Gastroesophageal sphincter (tissue), 3 donors: ENCODE measurements around the gene PDIA5.

Experiments
- CTCF ChIP-seq, 4 experiments: fragments of 200-600 bp in 2 of 4; fragments of 450-650 bp in 2 of 4; sonication (generic) in 1 of 4; IDR thresholded peaks; one replicate each; pipeline ENCODE4 v1.5.1; 2017 to 2019; ENCODE audit warnings: antibody characterized with exemption in 4 of 4, mild to moderate bottlenecking in 2 of 4, moderate library complexity in 2 of 4
- POLR2A ChIP-seq, 2 donors: fragments of 450-650 bp; IDR thresholded peaks; one replicate each; pipeline ENCODE4 v1.6.1; 2017; ENCODE audit warnings: antibody characterized with exemption in 2 of 2, mild to moderate bottlenecking in 2 of 2, moderate library complexity in 1 of 2
- POLR2AphosphoS5 ChIP-seq: sonication (generic); formaldehyde crosslinking; IDR thresholded peaks from one replicate; pipeline ENCODE4 v1.6.1; 2017; ENCODE audit warnings: antibody characterized with exemption

GRCh38 chr3:123018683-123019082 lies 48.1 kb upstream of the PDIA5 start:
- no peak for TF ChIP-seq CTCF (IDR thresholded peaks at IDR 0.05)
- TF ChIP-seq POLR2AphosphoS5: no peak
- no peak for TF ChIP-seq POLR2A (IDR thresholded peaks at IDR 0.05)
